Prostate gland (tissue), 2 donors: ENCODE measurements around the gene POLD2.

Source experiments
- CTCF ChIP-seq, 4 experiments: fragments of 200-600 bp in 2 of 4; fragments of 450-650 bp in 2 of 4; sonication (generic) in 2 of 4; IDR thresholded peaks; 1 replicate in 3 of 4; 2 replicates in 1 of 4; pipeline ENCODE4 v1.5.1; 2016 to 2019; ENCODE audit warnings: antibody characterized with exemption in 4 of 4, mild to moderate bottlenecking in 2 of 4, moderate library complexity in 2 of 4
- POLR2AphosphoS5 ChIP-seq: sonication (generic); formaldehyde crosslinking; IDR thresholded peaks from one replicate; pipeline ENCODE4 v1.6.1; 2017; ENCODE audit warnings: antibody characterized with exemption

DNA sequence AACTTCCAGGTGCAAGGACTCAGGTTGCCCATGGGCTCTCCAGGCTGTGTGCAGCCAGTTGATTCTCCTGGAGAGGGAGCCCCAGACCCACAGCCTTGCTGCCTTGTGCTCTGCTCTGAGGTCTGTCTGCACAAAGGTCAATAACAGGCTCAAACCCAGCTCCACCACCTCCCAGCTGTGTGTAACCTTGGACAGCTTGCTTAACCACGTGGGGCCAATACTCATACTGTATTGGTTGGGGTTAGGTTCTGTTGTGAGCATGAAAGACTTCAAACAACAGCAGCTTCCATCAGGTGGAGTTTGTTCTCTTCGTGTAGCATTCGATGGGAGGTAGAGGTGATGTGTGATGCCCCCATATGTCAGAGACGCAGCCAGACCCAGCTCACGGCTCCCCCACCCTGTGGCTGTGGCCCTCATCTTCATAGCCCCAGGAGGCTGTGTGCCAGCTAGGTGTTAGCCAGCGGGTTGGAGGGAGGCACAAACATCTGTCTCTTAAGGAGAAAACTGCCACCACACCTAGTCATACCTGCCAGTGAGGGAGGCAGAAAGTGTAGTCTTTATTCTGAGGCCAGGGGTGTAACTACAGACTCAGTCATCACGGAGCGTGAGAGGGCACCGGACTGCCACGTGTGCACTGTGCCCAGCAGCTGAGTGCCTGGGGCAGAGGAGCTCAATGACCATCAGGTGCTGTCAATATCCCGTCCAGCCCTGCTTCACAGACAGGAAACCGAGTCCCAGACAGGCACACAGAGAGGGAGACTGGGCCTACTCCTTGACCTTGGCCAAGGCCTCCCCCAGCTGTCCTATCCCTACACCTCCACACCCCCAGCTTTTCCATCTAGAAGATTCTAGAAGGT, 8.1 kb upstream of the POLD2 start:
- no peak for TF ChIP-seq POLR2AphosphoS5
- TF ChIP-seq CTCF (IDR thresholded peaks at IDR 0.05): no peak
